ENCODE results near the gene MB21D2.

DNA sequence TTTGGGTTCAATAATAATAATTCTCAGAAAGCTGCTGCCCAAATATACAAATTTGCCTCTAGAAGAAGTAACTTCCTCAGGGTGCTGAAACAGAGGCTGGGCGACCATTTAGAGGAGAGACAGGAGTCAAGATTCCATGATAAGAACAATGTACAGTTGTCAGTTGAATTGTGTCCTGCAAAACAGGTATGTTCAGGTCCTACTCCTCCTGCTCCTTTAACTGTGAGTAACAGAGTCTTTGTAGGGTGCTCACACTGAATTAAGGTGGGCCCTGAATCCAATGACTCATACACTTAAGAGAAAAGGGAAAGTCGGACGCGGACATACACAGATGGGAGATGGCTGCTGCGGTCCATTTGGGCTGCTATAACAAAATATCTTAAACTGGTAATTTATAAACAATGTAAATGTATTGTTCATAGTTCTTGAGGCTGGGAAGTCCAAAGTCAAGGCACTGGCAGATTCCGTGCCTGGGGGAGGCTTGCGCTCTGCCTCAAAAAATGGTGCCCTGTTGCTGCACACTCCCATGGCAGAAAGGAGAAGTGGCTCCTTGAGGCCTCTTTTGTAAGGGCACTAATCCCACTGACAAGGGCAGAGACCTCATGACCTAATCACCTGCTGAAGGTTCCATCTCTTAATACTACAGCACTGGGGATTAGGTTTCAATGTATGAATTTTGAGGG is 55.1 kb downstream of the MB21D2 start:
- TF ChIP-seq, protein P1, sequence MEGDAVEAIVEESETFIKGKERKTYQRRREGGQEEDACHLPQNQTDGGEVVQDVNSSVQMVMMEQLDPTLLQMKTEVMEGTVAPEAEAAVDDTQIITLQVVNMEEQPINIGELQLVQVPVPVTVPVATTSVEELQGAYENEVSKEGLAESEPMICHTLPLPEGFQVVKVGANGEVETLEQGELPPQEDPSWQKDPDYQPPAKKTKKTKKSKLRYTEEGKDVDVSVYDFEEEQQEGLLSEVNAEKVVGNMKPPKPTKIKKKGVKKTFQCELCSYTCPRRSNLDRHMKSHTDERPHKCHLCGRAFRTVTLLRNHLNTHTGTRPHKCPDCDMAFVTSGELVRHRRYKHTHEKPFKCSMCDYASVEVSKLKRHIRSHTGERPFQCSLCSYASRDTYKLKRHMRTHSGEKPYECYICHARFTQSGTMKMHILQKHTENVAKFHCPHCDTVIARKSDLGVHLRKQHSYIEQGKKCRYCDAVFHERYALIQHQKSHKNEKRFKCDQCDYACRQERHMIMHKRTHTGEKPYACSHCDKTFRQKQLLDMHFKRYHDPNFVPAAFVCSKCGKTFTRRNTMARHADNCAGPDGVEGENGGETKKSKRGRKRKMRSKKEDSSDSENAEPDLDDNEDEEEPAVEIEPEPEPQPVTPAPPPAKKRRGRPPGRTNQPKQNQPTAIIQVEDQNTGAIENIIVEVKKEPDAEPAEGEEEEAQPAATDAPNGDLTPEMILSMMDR (IDR thresholded peaks at IDR 0.05) = no peak
- no peak for TF ChIP-seq POLR2A (IDR thresholded peaks at IDR 0.05)

Data from upper lobe of left lung (tissue), 4 donors.